GM19468 (cell line): Measurements from ENCODE around the gene SMTNL2.
"Not testable (repeated sequence)": the region's sequence is repeated elsewhere in the genome, so short reads cannot be mapped to it uniquely, and the experiment has no call there.

Experiments
- ATAC-seq: cut with Tn5 transposase; IDR thresholded peaks from one replicate; pipeline ENCODE4 v1.9.1; 2021; ENCODE audit warnings: mild to moderate bottlenecking, moderate library complexity, moderate number of reproducible peaks; ENCODE audit not compliant: unreplicated experiment; ENCODE audit errors: extremely low read depth

SMTNL2 gene

DNA sequence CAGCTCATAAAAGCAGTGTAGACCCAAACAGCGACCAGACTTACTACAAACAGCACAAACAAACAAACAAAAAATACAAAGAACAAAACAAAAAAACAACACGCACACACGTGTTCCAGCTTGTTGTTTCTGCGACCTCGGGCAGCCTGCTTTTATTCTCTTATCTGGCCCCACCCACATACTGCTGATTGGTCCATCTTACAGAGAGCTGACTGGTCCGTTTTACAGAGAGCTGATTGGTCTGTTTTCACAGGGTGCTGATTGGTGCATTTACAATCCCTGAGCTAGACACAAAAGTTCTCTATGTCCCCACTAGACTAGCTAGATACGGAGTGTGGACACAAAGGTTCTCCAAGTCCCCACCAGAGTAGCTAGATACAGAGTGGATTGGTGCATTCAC is 71.6 kb downstream of the SMTNL2 start:
- not testable (repeated sequence) for ATAC-seq

DNA sequence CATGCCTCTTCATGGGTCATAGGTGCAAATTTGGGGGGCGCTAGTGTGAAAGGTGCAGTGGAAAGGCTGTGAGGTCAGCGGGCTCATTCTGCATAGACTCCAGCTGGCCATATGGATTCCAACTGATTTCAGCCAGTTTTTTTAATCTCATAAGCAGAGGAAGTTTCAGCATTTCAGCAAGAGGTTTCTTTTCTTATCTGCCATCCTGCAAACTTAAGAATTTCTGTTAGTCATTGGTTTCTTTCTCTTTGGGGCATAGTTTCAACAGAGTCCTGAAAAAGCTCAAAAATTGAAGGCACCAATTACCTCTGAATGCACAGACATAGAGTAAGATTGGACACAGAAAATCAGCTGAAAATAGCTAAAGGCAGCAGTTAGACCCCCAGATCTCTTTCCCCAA is 73.3 kb downstream of the SMTNL2 start:
- no peak for ATAC-seq
